Esophagus muscularis mucosa (tissue), 4 donors: ENCODE measurements around the gene ARID1B. TPM values are rescaled to one million over a fixed set of nuclear protein-coding genes. Genes with fewer than 3 reads are reported as not detected.

Source experiments
- DNase-seq: peaks from one replicate; pipeline ENCODE4 v3.0.0-alpha.2; 2017; ENCODE audit errors: extremely low spot score
- H3K27ac ChIP-seq, 4 donors: fragments of 200-600 bp; sonication (generic); replicated peaks in 1 of 4; 1 replicate in 3 of 4; 2 replicates in 1 of 4; pipeline ENCODE4 v1.5.1; 2016 to 2019; ENCODE audit warnings: mild to moderate bottlenecking in 1 of 4
- H3K27me3 ChIP-seq, 4 donors: fragments of 200-600 bp; sonication (generic); one replicate each; pipeline versions ENCODE4 v1.5.1 to v1.6.0; 2016 to 2019
- H3K36me3 ChIP-seq, 4 donors: fragments of 200-600 bp; sonication (generic); one replicate each; pipeline ENCODE4 v1.5.1; 2016 to 2019
- H3K4me1 ChIP-seq, 4 donors: fragments of 200-600 bp; sonication (generic); one replicate each; pipeline ENCODE4 v1.5.1; 2016 to 2019
- H3K4me3 ChIP-seq, 4 donors: fragments of 200-600 bp; sonication (generic); 1 replicate in 2 of 4; 2 replicates in 2 of 4; pipeline ENCODE4 v1.5.1; 2016 to 2019; ENCODE audit warnings: mild to moderate bottlenecking in 4 of 4, moderate library complexity in 1 of 4
- H3K9me3 ChIP-seq, 4 donors: fragments of 200-600 bp; sonication (generic); 1 replicate in 3 of 4; 2 replicates in 1 of 4; pipeline ENCODE4 v1.5.1; 2016 to 2019
- EP300 ChIP-seq: sonication (generic); formaldehyde crosslinking; IDR thresholded peaks from one replicate; pipeline ENCODE4 v1.6.1; 2017; ENCODE audit warnings: antibody characterized with exemption
- POLR2A ChIP-seq: fragments of 450-650 bp; IDR thresholded peaks from one replicate; pipeline ENCODE4 v1.6.1; 2017; ENCODE audit warnings: antibody characterized with exemption, moderate library complexity, mild to moderate bottlenecking, low read depth
- POLR2AphosphoS5 ChIP-seq, 2 donors: sonication (generic); formaldehyde crosslinking; IDR thresholded peaks; one replicate each; pipeline ENCODE4 v1.6.1; 2017; ENCODE audit warnings: antibody characterized with exemption in 2 of 2
- WGBS: methylation state at CpG from one replicate; pipeline ENCODE4 v1.1.5; 2018; 5-methylcytosine and 5-hydroxymethylcytosine counted together
- intact Hi-C: fragments of 100-400 bp; cut with DNase I; formaldehyde crosslinking; loops from one replicate; pipeline ENCODE4 v1.15.1; 2023
- total RNA-seq, 4 donors: library from RNA; depleted of rRNA; stranded (reverse); fragments of >200 nt; gene quantifications; one replicate each; pipeline versions ENCODE4 v1.1.0 to v1.2.1, GENCODE V29; 2016
- TF ChIP-seq, protein P1 (sequence below), 3 experiments: fragments of 200-600 bp in 2 of 3; fragments of 450-650 bp in 1 of 3; sonication (generic) in 2 of 3; IDR thresholded peaks; one replicate each; pipeline ENCODE4 v1.5.1; 2017 to 2019; ENCODE audit warnings: antibody characterized with exemption in 3 of 3, mild to moderate bottlenecking in 2 of 3, moderate library complexity in 1 of 3

The ARID1B gene
- total RNA-seq, 4 donors from 2014 or later, result 55.0 to 87.2 (median 72.7) TPM

DNA sequence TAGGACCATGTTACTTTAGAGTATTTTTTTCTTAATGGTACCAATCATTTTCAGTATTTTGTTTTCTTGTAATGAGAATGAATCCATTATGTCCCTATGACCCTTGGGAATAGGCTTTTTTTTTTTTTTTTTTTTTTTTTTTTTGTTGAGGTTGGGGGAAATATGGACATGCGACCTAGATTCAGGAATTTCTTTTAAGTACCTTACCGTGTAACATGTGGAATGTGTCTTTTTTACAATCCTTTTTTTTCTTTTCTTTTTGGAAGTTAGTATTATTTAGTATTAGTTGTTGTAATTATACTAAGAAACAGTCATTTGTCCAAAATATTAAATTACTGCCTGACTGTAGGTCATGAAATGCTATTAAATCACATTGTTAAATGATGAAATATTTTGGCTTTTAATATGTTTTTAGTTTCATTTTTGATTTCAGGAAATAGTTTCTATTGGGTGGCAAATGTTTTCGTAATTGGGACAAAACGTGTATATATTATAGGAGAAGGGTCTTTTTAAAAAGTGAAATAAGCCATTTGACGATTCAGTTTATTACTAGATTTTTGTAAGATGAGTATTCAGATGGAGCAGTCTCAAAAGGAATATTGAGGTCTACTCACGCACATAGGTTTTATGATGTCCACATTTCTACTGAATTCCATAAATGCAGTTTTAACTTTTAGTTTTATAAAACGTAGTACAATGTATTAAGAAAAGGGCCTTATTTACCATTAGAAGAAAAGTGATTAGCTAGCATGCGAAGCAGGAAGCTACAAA, 4.9 kb downstream of the ARID1B start:
- DNase-seq, result no peak
- no peaks in the 10 kb centered on the region for H3K36me3 ChIP-seq
- peak overlapping the region; percentile 91 to 96 (median 94) for H3K4me3 ChIP-seq
- WGBS, result 8% methylated on average over 8 of the region's 8 CpGs
- no peaks in the 10 kb centered on the region for H3K9me3 ChIP-seq
- TF ChIP-seq POLR2AphosphoS5 (IDR thresholded peaks at IDR 0.05) (no peak), POLR2A (no peak), EP300 (no peak)
- TF ChIP-seq, protein P1, sequence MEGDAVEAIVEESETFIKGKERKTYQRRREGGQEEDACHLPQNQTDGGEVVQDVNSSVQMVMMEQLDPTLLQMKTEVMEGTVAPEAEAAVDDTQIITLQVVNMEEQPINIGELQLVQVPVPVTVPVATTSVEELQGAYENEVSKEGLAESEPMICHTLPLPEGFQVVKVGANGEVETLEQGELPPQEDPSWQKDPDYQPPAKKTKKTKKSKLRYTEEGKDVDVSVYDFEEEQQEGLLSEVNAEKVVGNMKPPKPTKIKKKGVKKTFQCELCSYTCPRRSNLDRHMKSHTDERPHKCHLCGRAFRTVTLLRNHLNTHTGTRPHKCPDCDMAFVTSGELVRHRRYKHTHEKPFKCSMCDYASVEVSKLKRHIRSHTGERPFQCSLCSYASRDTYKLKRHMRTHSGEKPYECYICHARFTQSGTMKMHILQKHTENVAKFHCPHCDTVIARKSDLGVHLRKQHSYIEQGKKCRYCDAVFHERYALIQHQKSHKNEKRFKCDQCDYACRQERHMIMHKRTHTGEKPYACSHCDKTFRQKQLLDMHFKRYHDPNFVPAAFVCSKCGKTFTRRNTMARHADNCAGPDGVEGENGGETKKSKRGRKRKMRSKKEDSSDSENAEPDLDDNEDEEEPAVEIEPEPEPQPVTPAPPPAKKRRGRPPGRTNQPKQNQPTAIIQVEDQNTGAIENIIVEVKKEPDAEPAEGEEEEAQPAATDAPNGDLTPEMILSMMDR (IDR thresholded peaks at IDR 0.05), result no peak
- H3K4me1 ChIP-seq, result peaks cover 45 to 64% (median 59%) of the 10 kb centered on the region in 4 donors
- H3K27me3 ChIP-seq, result no peaks in the 10 kb centered on the region
- H3K27ac ChIP-seq, result peak overlapping the region; percentile 97 to 99 (median 98)
- intact Hi-C loops, result loop anchor here (10.0 kb wide), 1 partner anchor 173 kb away; no protein-coding TSS in a partner anchor

DNA sequence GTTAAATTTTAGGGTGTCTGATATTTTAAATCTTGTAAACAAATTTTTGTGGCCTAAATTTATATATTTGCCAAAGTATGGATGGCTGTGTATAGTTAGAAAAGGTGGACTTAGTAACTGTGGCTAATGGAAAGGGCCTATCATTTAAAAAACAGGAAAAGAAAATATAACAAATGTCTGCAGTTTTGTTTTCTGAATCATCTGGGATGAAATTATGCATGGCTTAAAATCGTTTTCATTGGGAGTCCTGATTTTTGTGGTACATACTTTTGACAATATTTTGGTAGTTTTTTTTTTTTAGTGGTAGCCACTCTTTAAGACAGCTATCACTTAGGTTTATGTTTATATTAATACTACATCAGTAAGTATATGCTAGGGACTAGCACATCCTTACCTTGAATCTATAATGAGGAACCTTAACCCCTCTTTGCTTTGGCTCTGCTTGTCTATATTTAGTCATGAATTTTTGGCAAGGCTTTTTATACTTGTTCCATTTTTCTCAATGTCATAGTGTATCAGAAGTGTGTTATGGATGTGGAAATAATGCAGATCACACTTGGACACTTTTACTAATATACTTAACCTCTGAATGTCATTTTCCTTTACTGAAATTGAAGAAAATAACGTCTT, 5.6 kb downstream of the ARID1B start:
- Histone ChIP-seq H3K27me3 (no peaks in the 10 kb centered on the region), H3K4me3 (peak overlapping the region; percentile 91 to 96 (median 94)), H3K9me3 (no peaks in the 10 kb centered on the region), H3K36me3 (no peaks in the 10 kb centered on the region), H3K4me1 (peaks cover 52 to 71% (median 67%) of the 10 kb centered on the region in 4 donors), H3K27ac (peak overlapping the region; percentile 97 to 99 (median 98))
- TF ChIP-seq POLR2A, result no peak
- TF ChIP-seq POLR2AphosphoS5 (IDR thresholded peaks at IDR 0.05), result no peak
- no peak for TF ChIP-seq EP300
- TF ChIP-seq, protein P1 (IDR thresholded peaks at IDR 0.05), result no peak
- 5% methylated on average over 2 of the region's 2 CpGs for WGBS
- intact Hi-C loops, result loop anchor here (10.0 kb wide), 1 partner anchor 172 kb away; no protein-coding TSS in a partner anchor
- DNase-seq, result no peak

DNA sequence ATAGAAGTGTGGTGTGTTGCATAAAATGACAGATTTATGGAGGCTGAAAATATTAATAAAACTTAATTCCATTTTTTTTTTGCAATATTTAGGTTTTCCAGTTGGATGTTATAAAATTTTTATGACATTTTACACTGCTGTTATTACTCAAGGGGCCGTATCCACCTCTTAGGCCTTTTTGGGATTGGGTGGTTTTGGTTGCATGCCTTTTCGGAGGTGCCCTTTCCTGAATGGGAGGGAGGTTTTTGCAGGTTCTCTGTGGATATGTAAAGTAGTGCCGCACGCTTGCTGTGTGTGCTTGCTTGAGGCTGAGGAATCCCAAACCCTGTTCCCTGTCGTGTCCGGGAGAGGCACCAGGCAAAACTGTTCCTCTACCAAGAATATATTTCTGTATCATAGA, 6.8 kb downstream of the ARID1B start:
- Histone ChIP-seq H3K36me3 (no peaks in the 10 kb centered on the region), H3K27me3 (no peaks in the 10 kb centered on the region), H3K4me1 (peaks cover 62 to 83% (median 78%) of the 10 kb centered on the region in 4 donors), H3K4me3 (peak overlapping the region in 3 of 4 donors; percentile 10 to 96 (median 93)), H3K27ac (peak overlapping the region; percentile 22 to 99 (median 98)), H3K9me3 (no peaks in the 10 kb centered on the region)
- TF ChIP-seq POLR2AphosphoS5 (IDR thresholded peaks at IDR 0.05), result no peak
- no peak for TF ChIP-seq EP300
- TF ChIP-seq, protein P1 (IDR thresholded peaks at IDR 0.05), result no peak
- no peak for TF ChIP-seq POLR2A
- intact Hi-C loops, result loop anchor here (10.0 kb wide), 1 partner anchor 171 kb away; no protein-coding TSS in a partner anchor
- DNase-seq, result no peak
- WGBS, result 47% methylated on average over 6 of the region's 6 CpGs

DNA sequence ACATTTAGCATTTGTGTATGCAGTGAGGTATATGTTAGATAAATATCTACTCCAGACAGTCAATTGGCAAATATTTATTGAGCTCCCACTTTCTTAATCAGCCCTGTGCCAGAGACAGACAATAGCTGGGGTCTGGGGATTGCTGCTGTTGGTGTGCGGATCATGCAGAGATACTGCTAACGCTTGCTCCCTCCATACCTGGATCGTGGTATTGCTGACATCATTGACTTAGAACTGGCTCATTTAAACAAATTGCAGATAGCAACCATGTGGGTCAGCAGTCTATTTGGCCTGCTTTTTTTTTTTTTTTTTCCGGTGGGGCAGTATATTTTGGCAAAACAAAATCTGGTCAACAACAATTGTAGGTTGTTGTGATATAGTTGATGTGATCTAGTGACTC, 9.5 kb downstream of the ARID1B start:
- DNase-seq, result no peak
- no peaks in the 10 kb centered on the region for H3K27me3 ChIP-seq
- intact Hi-C loops, result loop anchor here (10.0 kb wide), 1 partner anchor 168 kb away; no protein-coding TSS in a partner anchor
- no peaks in the 10 kb centered on the region for H3K36me3 ChIP-seq
- 86% methylated on average over 4 of the region's 4 CpGs for WGBS
- peak overlapping the region in 1 of 4 donors; percentile 11 for H3K27ac ChIP-seq
- no peaks in the 10 kb centered on the region for H3K9me3 ChIP-seq
- TF ChIP-seq POLR2AphosphoS5 (IDR thresholded peaks at IDR 0.05) (no peak), EP300 (no peak), POLR2A (no peak)
- TF ChIP-seq, protein P1 (IDR thresholded peaks at IDR 0.05), result no peak
- H3K4me1 ChIP-seq, result peaks cover 80 to 94% (median 91%) of the 10 kb centered on the region in 4 donors
- no peak overlapping the region for H3K4me3 ChIP-seq
